Measurements from ENCODE around the gene CHURC1. TPM values are rescaled to one million over a fixed set of nuclear protein-coding genes. Genes with fewer than 3 reads are reported as not detected.

CHURC1 gene
- total and polyA plus RNA-seq, 2 experiments from 2014 or later: 28.9 to 107 TPM

- TF ChIP-seq CTCF (IDR thresholded peaks at IDR 0.05; ENCODE audit: low read depth, low read length): no peak
- H3K4me3 ChIP-seq: no peak overlapping the region
- no peaks in the 10 kb centered on the region for H3K9me3 ChIP-seq (ENCODE audit: low read depth)
- no peak overlapping the region for H3K27ac ChIP-seq
- no peak for DNase-seq (ENCODE audit: low read depth in 1 of 2, low spot score in 1 of 2)
- H3K36me3 ChIP-seq: no peaks in the 10 kb centered on the region
- peaks cover 7% of the 10 kb centered on the region for H3K27me3 ChIP-seq
- no peaks in the 10 kb centered on the region for H3K4me1 ChIP-seq (ENCODE audit: low read depth)
These were observed 52.7 kb downstream of the CHURC1 start for GRCh38 chr14:64966976-64967375.

- Histone ChIP-seq H3K27me3 (peaks cover 7% of the 10 kb centered on the region), H3K36me3 (no peaks in the 10 kb centered on the region), H3K27ac (no peak overlapping the region), H3K9me3 (ENCODE audit: low read depth) (no peaks in the 10 kb centered on the region), H3K4me1 (ENCODE audit: low read depth) (no peaks in the 10 kb centered on the region), H3K4me3 (no peak overlapping the region)
- no peak for DNase-seq (ENCODE audit: low read depth in 1 of 2, low spot score in 1 of 2)
- no peak for TF ChIP-seq CTCF (IDR thresholded peaks at IDR 0.05; ENCODE audit: low read depth, low read length)
These were observed 53.9 kb downstream of the CHURC1 start for GRCh38 chr14:64968167-64968566.

- no peak overlapping the region for H3K27ac ChIP-seq
- H3K9me3 ChIP-seq (ENCODE audit: low read depth): no peaks in the 10 kb centered on the region
- no peak for TF ChIP-seq CTCF (IDR thresholded peaks at IDR 0.05; ENCODE audit: low read depth, low read length)
- H3K4me3 ChIP-seq: no peak overlapping the region
- H3K36me3 ChIP-seq: no peaks in the 10 kb centered on the region
- no peak for DNase-seq (ENCODE audit: low read depth in 1 of 2, low spot score in 1 of 2)
- peaks cover 7% of the 10 kb centered on the region for H3K27me3 ChIP-seq
- H3K4me1 ChIP-seq (ENCODE audit: low read depth): no peaks in the 10 kb centered on the region
These were observed 54.4 kb downstream of the CHURC1 start for GRCh38 chr14:64968651-64969050.

GRCh38 chr14:64970041-64970440 lies 55.8 kb downstream of the CHURC1 start:
- no peak for TF ChIP-seq CTCF (IDR thresholded peaks at IDR 0.05; ENCODE audit: low read depth, low read length)
- no peaks in the 10 kb centered on the region for H3K9me3 ChIP-seq (ENCODE audit: low read depth)
- peaks cover 7% of the 10 kb centered on the region for H3K27me3 ChIP-seq
- H3K4me3 ChIP-seq: no peak overlapping the region
- no peaks in the 10 kb centered on the region for H3K4me1 ChIP-seq (ENCODE audit: low read depth)
- no peak for DNase-seq (ENCODE audit: low read depth in 1 of 2, low spot score in 1 of 2)
- no peaks in the 10 kb centered on the region for H3K36me3 ChIP-seq
- H3K27ac ChIP-seq: no peak overlapping the region

GRCh38 chr14:64970776-64971477 lies 56.7 kb downstream of the CHURC1 start:
- Histone ChIP-seq H3K36me3 (no peaks in the 10 kb centered on the region), H3K27ac (no peak overlapping the region), H3K9me3 (ENCODE audit: low read depth) (no peaks in the 10 kb centered on the region), H3K4me3 (peak overlapping the region; percentile 59), H3K27me3 (peaks cover 7% of the 10 kb centered on the region), H3K4me1 (ENCODE audit: low read depth) (no peaks in the 10 kb centered on the region)
- DNase-seq (ENCODE audit: low read depth in 1 of 2, low spot score in 1 of 2): peak in 1 of 2 donors; percentile 10
- no peak for TF ChIP-seq CTCF (IDR thresholded peaks at IDR 0.05; ENCODE audit: low read depth, low read length)

All from cardiac muscle cell (in vitro differentiated cells and primary cell).